AG20443 (cell line): ENCODE data around the gene MTRF1L.
A peak's percentile ranks its signal among the peaks of the same experiment; 100 is the strongest.
"Not testable (repeated sequence)": the region's sequence is repeated elsewhere in the genome, so short reads cannot be mapped to it uniquely, and the experiment has no call there.

Experiments used
- DNase-seq: peaks from one replicate; pipeline ENCODE4 v3.0.0; 2012; ENCODE audit warnings: low spot score, mixed read lengths

The MTRF1L gene

GRCh38 chr6:152969688-152970418 is 32.7 kb downstream of the MTRF1L start:
- no peak for DNase-seq

GRCh38 chr6:152966168-152966894 is 36.2 kb downstream of the MTRF1L start:
- DNase-seq: not testable (repeated sequence)

GRCh38 chr6:152959333-152959732 is 43.2 kb downstream of the MTRF1L start:
- no peak for DNase-seq

- DNase-seq: no peak
Measured at GRCh38 chr6:152957796-152958195, 44.7 kb downstream of the MTRF1L start.

GRCh38 chr6:152954443-152954842 is 48.1 kb downstream of the MTRF1L start:
- DNase-seq: no peak

GRCh38 chr6:152952866-152953509 is 49.5 kb downstream of the MTRF1L start:
- peak; percentile 57 for DNase-seq

- peak; percentile 25 for DNase-seq
Measured at GRCh38 chr6:152952045-152952444, 50.5 kb downstream of the MTRF1L start.

GRCh38 chr6:152950240-152950639 is 52.3 kb downstream of the MTRF1L start:
- no peak for DNase-seq

GRCh38 chr6:152948150-152948768 is 54.2 kb downstream of the MTRF1L start:
- peak; percentile 44 for DNase-seq

- no peak for DNase-seq
Measured at GRCh38 chr6:152946995-152947394, 55.5 kb downstream of the MTRF1L start.

- DNase-seq: no peak
Measured at GRCh38 chr6:152946484-152946883, 56.0 kb downstream of the MTRF1L start.

- no peak for DNase-seq
Measured at GRCh38 chr6:152943260-152943897, 59.1 kb downstream of the MTRF1L start.

GRCh38 chr6:152942319-152942869 is 60.1 kb downstream of the MTRF1L start:
- no peak for DNase-seq

GRCh38 chr6:152941746-152942145 is 60.8 kb downstream of the MTRF1L start:
- DNase-seq: no peak
